IPS-18a (cell line): ENCODE measurements around the gene CDC42SE2.
"Not testable (repeated sequence)": the region's sequence is repeated elsewhere in the genome, so short reads cannot be mapped to it uniquely, and the experiment has no call there.

Experiments
- H3K27ac ChIP-seq: one replicate; pipeline ENCODE4 v1.5.1; 2013; ENCODE audit warnings: low read length
- H3K27me3 ChIP-seq: one replicate; pipeline ENCODE4 v1.6.1; 2013; ENCODE audit warnings: mild to moderate bottlenecking, low read length; ENCODE audit not compliant: control insufficient read depth, insufficient read depth
- H3K36me3 ChIP-seq: one replicate; pipeline ENCODE4 v1.6.1; 2013; ENCODE audit warnings: low read depth, low read length; ENCODE audit not compliant: control insufficient read depth
- H3K4me1 ChIP-seq: one replicate; pipeline ENCODE4 v1.6.1; 2013; ENCODE audit warnings: low read depth, low read length; ENCODE audit not compliant: control insufficient read depth
- H3K4me3 ChIP-seq: one replicate; pipeline ENCODE4 v1.5.1; 2013; ENCODE audit warnings: low read length
- H3K9ac ChIP-seq: one replicate; pipeline ENCODE4 v1.6.1; 2013; ENCODE audit warnings: mild to moderate bottlenecking, low read length, moderate library complexity
- H3K9me3 ChIP-seq: one replicate; pipeline ENCODE4 v1.6.1; 2013; ENCODE audit warnings: low read depth, low read length; ENCODE audit not compliant: control insufficient read depth

Gene CDC42SE2

DNA sequence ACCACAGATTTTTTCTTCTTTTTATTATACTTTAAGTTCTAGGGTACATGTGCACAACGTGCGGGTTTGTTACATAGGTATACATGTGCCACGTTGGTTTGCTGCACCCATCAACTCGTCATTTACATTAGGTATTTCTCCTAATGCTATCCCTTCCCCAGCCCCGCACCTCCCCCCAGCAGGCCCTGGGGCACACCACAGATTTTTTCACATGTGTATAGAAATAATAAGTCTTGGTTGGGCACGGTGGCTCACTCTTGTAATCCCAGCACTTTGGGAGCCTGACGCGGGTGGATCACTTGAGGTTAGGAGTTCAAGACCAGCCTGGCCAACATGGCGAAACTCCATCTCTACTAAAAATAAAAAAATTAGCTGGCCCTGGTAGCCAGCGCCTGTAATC is 9.8 kb upstream of the CDC42SE2 start:
- H3K4me3 ChIP-seq, H3K36me3 ChIP-seq, H3K27me3 ChIP-seq, H3K9me3 ChIP-seq, H3K4me1 ChIP-seq, H3K9ac ChIP-seq, H3K27ac ChIP-seq: not testable (repeated sequence)

DNA sequence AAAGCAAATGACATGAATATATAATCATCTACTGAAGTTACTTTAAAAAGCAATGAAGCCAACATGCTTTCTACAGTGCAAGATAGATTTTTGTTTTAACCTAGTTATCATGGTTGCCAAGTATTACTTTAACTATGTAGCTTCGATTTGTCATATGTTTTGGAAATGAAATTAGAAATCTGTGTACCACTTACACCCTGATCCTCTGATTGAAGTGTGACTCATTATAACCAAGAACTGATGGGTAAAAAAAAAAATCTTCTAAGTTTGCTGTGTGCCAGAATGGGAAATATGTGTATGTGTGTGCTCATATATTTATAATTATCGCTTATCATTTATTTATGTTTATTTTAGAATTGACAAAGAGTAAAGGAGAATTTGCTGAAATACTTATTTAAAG is 9.1 kb upstream of the CDC42SE2 start:
- Histone ChIP-seq H3K4me3 (no peak overlapping the region), H3K4me1 (peaks cover 4% of the 10 kb centered on the region), H3K27me3 (no peaks in the 10 kb centered on the region), H3K9ac (no peak overlapping the region), H3K27ac (no peak overlapping the region), H3K9me3 (no peaks in the 10 kb centered on the region), H3K36me3 (no peaks in the 10 kb centered on the region)

DNA sequence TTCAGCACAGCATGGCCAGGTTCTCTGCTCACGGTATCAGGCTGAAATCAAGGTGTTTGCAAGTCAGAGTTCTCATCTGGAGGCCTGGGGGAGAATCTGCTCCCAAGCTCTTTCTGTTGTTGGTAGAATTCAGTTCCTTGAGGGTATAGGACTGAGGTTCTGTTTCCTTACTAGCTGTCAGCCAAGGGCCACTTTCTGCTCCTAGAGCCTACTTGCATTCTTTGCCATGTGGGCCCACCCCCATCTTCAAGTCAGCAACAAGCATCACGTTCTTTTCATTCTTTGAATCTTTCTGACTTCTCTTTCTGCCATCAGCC is 7.4 kb upstream of the CDC42SE2 start:
- no peaks in the 10 kb centered on the region for H3K9me3 ChIP-seq
- H3K9ac ChIP-seq = no peak overlapping the region
- H3K4me3 ChIP-seq = no peak overlapping the region
- H3K4me1 ChIP-seq = peaks cover 4% of the 10 kb centered on the region
- H3K27me3 ChIP-seq = no peaks in the 10 kb centered on the region
- no peak overlapping the region for H3K27ac ChIP-seq
- no peaks in the 10 kb centered on the region for H3K36me3 ChIP-seq

DNA sequence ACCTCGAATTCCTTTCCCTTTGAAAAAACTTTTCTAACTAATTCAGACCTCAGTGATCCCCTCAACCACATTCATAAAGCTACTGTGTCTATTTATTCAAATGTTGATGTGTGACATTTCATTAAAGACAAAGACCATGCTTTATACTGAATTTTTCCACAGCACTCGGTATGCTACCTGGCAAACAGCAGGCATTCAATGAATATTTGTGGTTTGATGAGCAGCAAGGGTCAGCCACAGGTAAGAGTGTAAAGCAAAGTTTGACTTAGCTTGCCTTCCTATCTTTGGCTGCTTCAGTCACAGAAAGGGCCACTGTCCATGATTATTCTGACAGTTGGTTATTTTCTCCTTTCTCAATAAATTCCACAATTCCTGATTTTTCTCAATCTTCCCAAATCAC is 5.1 kb upstream of the CDC42SE2 start:
- no peak overlapping the region for H3K4me3 ChIP-seq
- H3K9me3 ChIP-seq = no peaks in the 10 kb centered on the region
- H3K27me3 ChIP-seq = no peaks in the 10 kb centered on the region
- no peaks in the 10 kb centered on the region for H3K36me3 ChIP-seq
- peaks cover 8% of the 10 kb centered on the region for H3K4me1 ChIP-seq
- H3K27ac ChIP-seq = no peak overlapping the region
- H3K9ac ChIP-seq = no peak overlapping the region

DNA sequence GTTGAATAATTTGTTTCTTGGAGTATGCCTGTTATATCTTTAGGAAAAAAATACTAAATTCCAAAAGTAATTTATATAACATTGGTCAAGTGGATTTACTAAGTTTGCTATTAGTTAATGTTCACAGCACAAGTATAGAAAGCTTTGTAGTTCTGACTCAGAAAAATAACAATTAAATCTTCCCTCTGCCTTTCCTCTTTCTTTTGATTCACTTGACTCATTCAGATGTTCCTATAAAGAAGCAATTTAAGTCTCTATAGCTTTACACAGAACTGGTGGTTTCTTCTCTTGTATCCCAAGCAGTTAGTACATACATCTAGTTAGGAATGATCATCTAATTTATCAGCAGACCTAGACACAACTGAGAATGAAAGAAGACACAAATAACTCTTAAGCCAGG is 4.5 kb upstream of the CDC42SE2 start:
- H3K27ac ChIP-seq = no peak overlapping the region
- no peaks in the 10 kb centered on the region for H3K9me3 ChIP-seq
- H3K4me1 ChIP-seq = peaks cover 8% of the 10 kb centered on the region
- no peaks in the 10 kb centered on the region for H3K36me3 ChIP-seq
- no peaks in the 10 kb centered on the region for H3K27me3 ChIP-seq
- no peak overlapping the region for H3K4me3 ChIP-seq
- no peak overlapping the region for H3K9ac ChIP-seq

DNA sequence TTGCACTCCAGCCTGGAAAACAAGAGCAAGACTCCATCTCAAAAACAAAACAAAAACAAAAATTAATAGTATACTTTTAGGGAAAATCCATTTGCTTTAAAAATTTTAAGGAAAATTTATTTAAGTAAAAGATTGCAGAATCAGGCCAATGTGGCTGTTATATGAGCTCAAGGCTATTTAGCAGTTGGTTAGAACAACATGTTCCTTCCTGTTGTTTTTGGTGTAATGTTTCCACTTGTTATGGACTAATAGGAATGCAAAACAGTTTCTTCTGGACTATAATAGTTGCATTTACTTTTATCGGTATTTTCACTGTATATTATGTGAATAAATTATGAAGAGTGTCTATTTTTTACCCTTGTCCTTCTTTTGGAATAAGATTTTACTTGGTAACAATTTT is 3.0 kb upstream of the CDC42SE2 start:
- Histone ChIP-seq H3K4me3 (no peak overlapping the region), H3K27me3 (no peaks in the 10 kb centered on the region)

DNA sequence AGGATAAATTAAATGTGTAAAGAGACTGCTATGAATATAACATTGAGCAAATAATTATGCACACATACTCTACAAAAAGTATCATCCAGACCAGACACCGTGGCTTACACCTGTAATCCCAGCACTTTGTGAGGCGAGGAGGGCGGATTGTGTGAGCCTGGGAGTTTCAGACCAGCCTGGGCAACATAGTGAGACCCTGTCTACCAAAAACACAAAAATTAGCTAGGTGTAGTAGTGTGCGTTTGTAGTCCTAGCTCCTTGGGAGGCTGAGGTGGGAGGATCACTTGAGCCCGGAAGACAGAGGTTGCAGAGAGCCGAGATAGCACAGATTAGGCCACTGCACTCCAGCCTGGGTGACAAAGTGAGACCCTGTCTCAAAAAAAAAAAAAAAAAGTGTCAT is 2.4 kb upstream of the CDC42SE2 start:
- Histone ChIP-seq H3K36me3 (no peaks in the 10 kb centered on the region), H3K4me3 (no peak overlapping the region), H3K9me3 (no peaks in the 10 kb centered on the region), H3K4me1 (peaks cover 16% of the 10 kb centered on the region), H3K27ac (no peak overlapping the region), H3K9ac (no peak overlapping the region), H3K27me3 (no peaks in the 10 kb centered on the region)

More for the DNA sequence above, 3.0 kb upstream of the CDC42SE2 start:
- no peaks in the 10 kb centered on the region for H3K36me3 ChIP-seq
- H3K9me3 ChIP-seq = no peaks in the 10 kb centered on the region
- no peak overlapping the region for H3K9ac ChIP-seq
- peaks cover 15% of the 10 kb centered on the region for H3K4me1 ChIP-seq
- no peak overlapping the region for H3K27ac ChIP-seq

DNA sequence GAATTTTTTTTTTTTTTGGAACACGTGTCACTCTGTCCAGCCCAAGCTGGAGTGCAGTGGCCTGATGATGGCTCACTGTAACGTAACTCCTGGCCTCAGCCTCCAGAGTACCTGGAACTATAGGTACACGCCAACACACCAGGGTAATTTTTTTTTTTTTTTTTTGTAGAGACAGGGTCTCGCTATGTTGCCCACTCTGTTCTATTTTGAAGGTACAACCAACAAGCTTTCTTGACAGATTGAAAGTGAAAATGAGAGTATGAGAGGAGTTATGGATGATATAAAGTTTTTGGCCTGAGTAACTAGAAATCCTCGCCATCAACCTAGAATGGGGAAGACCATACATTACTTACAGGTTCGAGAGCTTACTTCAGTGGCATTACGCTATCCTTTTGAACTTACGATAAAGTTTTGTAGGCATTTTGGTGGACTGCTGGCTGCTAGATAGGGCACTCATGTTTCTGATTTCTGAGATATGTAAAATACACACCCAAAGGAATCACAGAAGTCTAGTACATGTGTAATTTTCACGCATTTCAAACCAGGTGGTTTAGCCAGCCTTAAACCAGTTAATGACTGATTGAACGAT is 806 bp upstream of the CDC42SE2 start:
- Histone ChIP-seq H3K27me3 (no peaks in the 10 kb centered on the region), H3K36me3 (no peaks in the 10 kb centered on the region), H3K4me1 (peaks cover 16% of the 10 kb centered on the region), H3K4me3 (peak overlapping the region; percentile 75), H3K9me3 (no peaks in the 10 kb centered on the region), H3K9ac (peak overlapping the region; percentile 63), H3K27ac (no peak overlapping the region)

DNA sequence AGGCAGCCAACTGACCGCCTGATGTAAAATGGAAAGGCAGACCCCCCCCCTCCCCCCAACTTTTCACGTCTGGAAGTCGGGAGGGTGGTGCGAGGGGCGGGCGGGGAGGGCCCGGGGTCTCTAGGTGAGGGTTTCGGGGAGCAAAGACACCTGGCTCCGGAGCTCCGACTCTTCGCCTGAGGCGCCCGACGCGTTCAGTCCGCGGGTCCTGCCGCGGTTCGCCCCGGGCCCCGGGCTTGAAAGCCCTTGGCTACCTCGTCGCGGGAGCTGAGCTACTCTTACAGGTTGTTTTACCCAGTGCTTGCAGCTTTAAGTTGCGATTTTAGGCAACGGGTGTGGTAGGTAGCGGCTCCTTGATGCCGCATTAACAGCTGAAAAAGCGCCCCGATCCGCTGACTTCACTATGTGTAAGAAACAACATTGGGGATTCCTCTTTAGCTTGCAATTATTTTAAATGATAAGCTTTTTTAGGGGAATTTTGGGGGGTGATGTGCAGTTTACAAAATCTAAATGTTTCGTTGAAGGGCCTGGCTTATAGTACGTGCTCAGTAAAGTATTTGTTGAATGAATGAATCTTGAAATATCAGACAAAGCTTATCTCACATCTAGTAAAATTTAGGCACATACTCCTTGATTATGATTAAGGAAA is 722 bp downstream of the CDC42SE2 start:
- Histone ChIP-seq H3K36me3 (no peaks in the 10 kb centered on the region), H3K27ac (peak overlapping the region; percentile 35), H3K27me3 (no peaks in the 10 kb centered on the region), H3K9ac (peak overlapping the region; percentile 79), H3K4me3 (peak overlapping the region; percentile 89), H3K9me3 (no peaks in the 10 kb centered on the region), H3K4me1 (peaks cover 12% of the 10 kb centered on the region)

DNA sequence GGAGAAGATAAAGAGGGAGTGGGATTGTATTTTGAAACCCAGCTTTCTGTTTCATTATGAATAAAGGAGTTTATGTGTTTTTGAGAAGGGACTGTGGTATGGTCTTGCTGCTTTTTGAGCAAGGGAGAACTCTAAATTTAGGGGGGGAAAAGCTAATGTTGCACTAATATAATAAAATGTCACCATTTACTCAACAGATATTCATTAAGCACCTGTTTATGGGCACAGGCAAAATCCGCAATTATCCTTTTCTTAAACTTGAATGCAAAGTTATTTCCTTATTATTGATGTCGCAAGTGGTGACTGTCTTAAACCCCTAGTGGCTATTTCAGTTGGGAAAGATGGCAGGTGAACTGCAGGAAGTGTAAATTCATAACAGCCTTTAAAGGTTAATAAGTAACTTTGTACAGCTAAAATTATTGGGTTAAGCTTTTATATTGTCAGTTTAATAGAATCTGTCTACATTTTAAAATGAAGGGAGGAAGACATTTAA is 1.5 kb downstream of the CDC42SE2 start:
- no peaks in the 10 kb centered on the region for H3K27me3 ChIP-seq
- no peak overlapping the region for H3K27ac ChIP-seq
- peak overlapping the region; percentile 79 for H3K9ac ChIP-seq
- peaks cover 12% of the 10 kb centered on the region for H3K4me1 ChIP-seq
- H3K9me3 ChIP-seq = no peaks in the 10 kb centered on the region
- H3K36me3 ChIP-seq = no peaks in the 10 kb centered on the region
- H3K4me3 ChIP-seq = peak overlapping the region; percentile 89

DNA sequence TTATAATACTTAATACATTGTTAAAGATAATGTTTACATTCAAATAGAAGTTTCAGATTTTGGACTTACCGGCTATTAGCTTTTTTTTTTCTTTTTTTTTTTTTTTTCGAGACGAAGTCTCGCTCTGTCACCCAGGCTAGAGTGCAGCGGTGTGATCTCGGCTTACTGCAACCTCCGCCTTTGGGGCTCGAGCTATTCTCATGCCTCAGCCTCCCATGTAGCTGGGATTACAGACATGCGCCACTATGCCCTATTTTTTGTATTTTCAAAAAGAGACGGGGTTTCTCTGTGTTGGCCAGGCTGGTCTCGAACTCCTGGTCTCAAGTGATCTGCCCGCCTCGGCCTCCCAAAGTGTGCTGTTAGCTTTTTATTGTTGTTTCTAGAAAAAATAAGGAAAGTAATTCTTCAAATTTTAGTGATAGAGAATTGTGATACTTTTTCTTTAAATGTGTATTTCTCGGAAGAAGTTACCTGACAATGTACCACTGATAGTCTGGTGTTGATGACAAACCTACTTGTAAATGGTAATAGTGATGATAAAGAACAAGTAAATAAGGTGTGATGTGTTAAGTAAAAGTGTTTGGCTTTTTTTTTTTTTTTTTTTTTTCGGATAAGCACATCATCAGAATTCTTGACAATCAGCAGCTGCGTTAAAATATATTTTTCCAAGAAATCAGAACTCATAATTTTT is 2.7 kb downstream of the CDC42SE2 start:
- no peaks in the 10 kb centered on the region for H3K36me3 ChIP-seq
- H3K4me3 ChIP-seq = no peak overlapping the region
- no peaks in the 10 kb centered on the region for H3K9me3 ChIP-seq
- no peaks in the 10 kb centered on the region for H3K27me3 ChIP-seq
- H3K9ac ChIP-seq = no peak overlapping the region
- no peak overlapping the region for H3K27ac ChIP-seq
- peaks cover 12% of the 10 kb centered on the region for H3K4me1 ChIP-seq
